SU-DHL-6 (cell line): ENCODE results near the gene NCOA6.

Source experiments
- H2AFZ ChIP-seq: fragments of 200-600 bp; sonication (generic); 2 replicates; pipeline ENCODE4 v1.6.1; 2014; ENCODE audit warnings: low read depth, mild to moderate bottlenecking, moderate library complexity, mixed read lengths, antibody characterized with exemption, low read length; ENCODE audit not compliant: severe bottlenecking
- H3F3A ChIP-seq: fragments of 200-600 bp; shearing (Covaris generic); 2 replicates; pipeline ENCODE4 v1.6.0; 2016; ENCODE audit warnings: antibody characterized with exemption, mild to moderate bottlenecking; ENCODE audit not compliant: insufficient read depth
- H3K27ac ChIP-seq: fragments of 200-600 bp; sonication (generic); 2 replicates; pipeline ENCODE4 v1.5.1; 2016; ENCODE audit warnings: low read depth, mild to moderate bottlenecking, low read length, moderate library complexity, mixed read lengths
- H3K27me3 ChIP-seq: fragments of 200-600 bp; sonication (generic), shearing (Covaris generic); 2 replicates; pipeline ENCODE4 v1.6.0; 2014; ENCODE audit warnings: mild to moderate bottlenecking, low read length
- H3K36me3 ChIP-seq: fragments of 200-600 bp; sonication (generic); 2 replicates; pipeline ENCODE4 v1.6.1; 2014; ENCODE audit warnings: mild to moderate bottlenecking, low read length, mixed read lengths
- H3K4me2 ChIP-seq: fragments of 300-600, 200-600 bp; shearing (Covaris generic), sonication (generic); 2 replicates; pipeline ENCODE4 v1.6.0; 2014; ENCODE audit warnings: low read length, low read depth, mild to moderate bottlenecking; ENCODE audit not compliant: poor library complexity, severe bottlenecking
- H3K4me3 ChIP-seq: fragments of 200-600 bp; sonication (generic); 2 replicates; pipeline ENCODE4 v1.5.1; 2014; ENCODE audit warnings: antibody characterized with exemption, low read length, mild to moderate bottlenecking, mixed read lengths; ENCODE audit not compliant: insufficient read depth, poor library complexity, severe bottlenecking
- H3K79me2 ChIP-seq: fragments of 200-600 bp; sonication (generic); 2 replicates; pipeline ENCODE4 v1.6.1; 2014; ENCODE audit warnings: mild to moderate bottlenecking, low read length, moderate library complexity; ENCODE audit not compliant: insufficient read depth
- H3K9ac ChIP-seq: fragments of 200-600 bp; sonication (generic); 2 replicates; pipeline ENCODE4 v1.7.0; 2014; ENCODE audit warnings: mild to moderate bottlenecking, low read length
- H3K9me2 ChIP-seq: fragments of 200-600 bp; sonication (generic); replicated peaks from 2 replicates; pipeline ENCODE4 v1.6.1; 2014; ENCODE audit warnings: low read length; ENCODE audit not compliant: insufficient read depth
- H3K9me3 ChIP-seq: fragments of 200-600 bp; sonication (generic); 2 replicates; pipeline ENCODE4 v1.6.1; 2014; ENCODE audit warnings: low read length, mixed read lengths; ENCODE audit not compliant: insufficient read depth
- H4K20me1 ChIP-seq: fragments of 200-600 bp; sonication (generic); 2 replicates; pipeline ENCODE4 v1.6.1; 2014; ENCODE audit warnings: low read depth, mild to moderate bottlenecking, antibody characterized with exemption, low read length, moderate library complexity, mixed read lengths
- CTCF ChIP-seq: fragments of 200-600 bp; sonication (generic); IDR thresholded peaks from one replicate; pipeline ENCODE4 v1.5.1; 2017; ENCODE audit warnings: antibody characterized with exemption, mild to moderate bottlenecking, low read length, moderate library complexity; ENCODE audit not compliant: insufficient read depth, poor library complexity, severe bottlenecking
- EZH2phosphoT487 ChIP-seq: fragments of 200-600 bp; sonication (generic), shearing (Covaris generic); conservative IDR thresholded peaks from 2 replicates; pipeline ENCODE4 v1.6.1; 2018; ENCODE audit warnings: mild to moderate bottlenecking, antibody characterized with exemption, low read length, moderate library complexity, mixed read lengths

The NCOA6 gene

GRCh38 chr20:34806255-34806654 lies 19.2 kb downstream of the NCOA6 start:
- H3K27ac ChIP-seq, result no peak overlapping the region
- no peaks in the 10 kb centered on the region for H3F3A ChIP-seq
- H3K79me2 ChIP-seq, result peaks cover 30% of the 10 kb centered on the region
- H3K4me3 ChIP-seq, result no peak overlapping the region
- H3K9me3 ChIP-seq, result no peaks in the 10 kb centered on the region
- H3K36me3 ChIP-seq, result no peaks in the 10 kb centered on the region
- no peak overlapping the region for H2AFZ ChIP-seq
- H3K9me2 ChIP-seq, result no peaks in the 10 kb centered on the region
- no peaks in the 10 kb centered on the region for H3K27me3 ChIP-seq
- no peak overlapping the region for H3K4me2 ChIP-seq
- no peak for TF ChIP-seq CTCF
- TF ChIP-seq EZH2phosphoT487, result no peak
- no peak overlapping the region for H3K9ac ChIP-seq
- H4K20me1 ChIP-seq, result no peaks in the 10 kb centered on the region

DNA sequence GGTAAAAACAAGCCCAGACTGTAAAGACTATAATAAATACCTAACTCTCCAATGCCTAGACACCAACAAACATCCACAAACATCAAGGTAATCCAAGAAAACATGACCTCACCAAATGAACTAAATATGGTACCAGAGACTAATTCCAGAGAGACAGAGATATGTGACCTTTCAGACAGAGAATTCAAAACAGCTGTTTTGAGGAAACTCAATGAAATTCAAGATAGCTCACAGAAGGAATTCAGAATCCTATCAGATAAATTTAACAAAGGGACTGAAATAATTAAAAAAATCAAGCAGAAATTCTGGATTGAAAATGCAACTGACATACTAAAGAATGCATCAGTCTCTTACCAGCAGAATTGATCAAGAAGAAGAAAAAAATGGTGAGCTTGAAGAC lies 26.6 kb downstream of the NCOA6 start:
- no peaks in the 10 kb centered on the region for H4K20me1 ChIP-seq
- no peak for TF ChIP-seq EZH2phosphoT487

DNA sequence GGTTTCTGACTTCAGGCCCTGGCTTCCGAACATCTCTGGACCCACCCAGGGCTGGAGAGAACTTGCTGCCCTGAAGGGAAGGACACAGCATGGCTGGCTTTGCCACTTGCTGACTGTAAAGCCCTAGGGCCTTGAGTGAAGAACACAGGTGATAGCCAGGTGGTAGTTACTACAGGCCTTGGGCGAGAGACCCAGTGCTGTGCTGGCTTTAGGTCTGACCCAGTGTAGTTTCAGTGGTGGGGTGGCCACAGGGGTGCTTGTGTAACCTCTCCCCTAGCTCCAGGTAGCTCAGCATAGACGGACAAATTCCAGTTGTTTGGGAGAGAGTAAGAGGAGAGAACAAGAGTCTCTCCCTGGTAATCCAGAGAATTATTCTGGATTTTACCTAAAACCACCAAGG lies 27.1 kb downstream of the NCOA6 start:
- TF ChIP-seq CTCF, result no peak
- no peak for TF ChIP-seq EZH2phosphoT487
- no peak overlapping the region for H3K4me2 ChIP-seq
- H2AFZ ChIP-seq, result no peak overlapping the region
- H3K27me3 ChIP-seq, result no peaks in the 10 kb centered on the region
- H3K4me3 ChIP-seq, result no peak overlapping the region
- H3K79me2 ChIP-seq, result peaks cover 58% of the 10 kb centered on the region
- H4K20me1 ChIP-seq, result no peaks in the 10 kb centered on the region
- H3F3A ChIP-seq, result no peaks in the 10 kb centered on the region
- no peaks in the 10 kb centered on the region for H3K9me2 ChIP-seq
- H3K36me3 ChIP-seq, result no peaks in the 10 kb centered on the region
- H3K9me3 ChIP-seq, result no peaks in the 10 kb centered on the region
- H3K27ac ChIP-seq, result no peak overlapping the region
- H3K9ac ChIP-seq, result no peak overlapping the region

More for the DNA sequence above, 26.6 kb downstream of the NCOA6 start:
- Histone ChIP-seq H3K4me3 (no peak overlapping the region), H3K9me2 (no peaks in the 10 kb centered on the region), H3K79me2 (peaks cover 55% of the 10 kb centered on the region), H3K36me3 (no peaks in the 10 kb centered on the region), H2AFZ (no peak overlapping the region), H3F3A (no peaks in the 10 kb centered on the region), H3K27me3 (no peaks in the 10 kb centered on the region), H3K4me2 (no peak overlapping the region), H3K9ac (no peak overlapping the region), H3K27ac (no peak overlapping the region), H3K9me3 (no peaks in the 10 kb centered on the region)

GRCh38 chr20:34797012-34797995 lies 28.1 kb downstream of the NCOA6 start:
- Histone ChIP-seq H3K36me3 (no peaks in the 10 kb centered on the region), H3K9ac (no peak overlapping the region), H3K9me2 (no peaks in the 10 kb centered on the region), H3F3A (no peaks in the 10 kb centered on the region), H3K27ac (no peak overlapping the region), H2AFZ (no peak overlapping the region), H3K4me3 (no peak overlapping the region), H3K79me2 (peaks cover 63% of the 10 kb centered on the region), H4K20me1 (no peaks in the 10 kb centered on the region), H3K4me2 (no peak overlapping the region), H3K9me3 (no peaks in the 10 kb centered on the region), H3K27me3 (no peaks in the 10 kb centered on the region)
- TF ChIP-seq EZH2phosphoT487 (no peak), CTCF (no peak)
